ENCODE results near the gene APEH.

APEH gene
- long read RNA-seq, donor 1, transcript APEH-201 (22 exons, 3,220 nt): major isoform, 23 of 77 reads
- long read RNA-seq, donor 1, partial matches to known transcripts: 54 of 77 reads
- long read RNA-seq, donor 1, other reads (novel, unspliced or antisense): 0 of 77 reads
- long read RNA-seq, donor 2, transcript APEH-201 (22 exons, 3,220 nt): major isoform, 12 of 19 reads
- long read RNA-seq, donor 2, partial matches to known transcripts: 6 of 19 reads
- long read RNA-seq, donor 2, other reads (novel, unspliced or antisense): 0 of 19 reads
- long read RNA-seq, donor 3, partial matches to known transcripts: 7 of 11 reads
- long read RNA-seq, donor 3, other reads (novel, unspliced or antisense): 0 of 11 reads
- long read RNA-seq, donor 4, transcript APEH-201 (22 exons, 3,220 nt): major isoform, 7 of 15 reads
- long read RNA-seq, donor 4, partial matches to known transcripts: 6 of 15 reads
- long read RNA-seq, donor 4, other reads (novel, unspliced or antisense): 0 of 15 reads
- long read RNA-seq, donor 5, transcript APEH-201 (22 exons, 3,220 nt): major isoform, 17 of 24 reads
- long read RNA-seq, donor 5, partial matches to known transcripts: 7 of 24 reads
- long read RNA-seq, donor 5, other reads (novel, unspliced or antisense): 0 of 24 reads
- long read RNA-seq, donor 6, transcript APEH-201 (22 exons, 3,220 nt): major isoform, 8 of 18 reads
- long read RNA-seq, donor 6, partial matches to known transcripts: 10 of 18 reads
- long read RNA-seq, donor 6, other reads (novel, unspliced or antisense): 0 of 18 reads
- long read RNA-seq, donor 7, transcript APEH-201 (22 exons, 3,220 nt): major isoform, 23 of 80 reads
- long read RNA-seq, donor 7, partial matches to known transcripts: 35 of 80 reads
- long read RNA-seq, donor 7, other reads (novel, unspliced or antisense): 20 of 80 reads
- long read RNA-seq, donor 8, transcript APEH-201 (22 exons, 3,220 nt): major isoform, 11 of 22 reads
- long read RNA-seq, donor 8, partial matches to known transcripts: 11 of 22 reads
- long read RNA-seq, donor 8, other reads (novel, unspliced or antisense): 0 of 22 reads

GRCh38 chr3:49673715-49674496, at the start of gene APEH:
Gene APEH (plus strand): TSS chr3:49674351. CDS start chr3:49674402, 51 bp downstream.
- peak; percentile 96 for DNase-seq

GRCh38 chr3:49625071-49625470, 49.1 kb upstream of the APEH start:
- no peak for DNase-seq

GRCh38 chr3:49626101-49626581, 48.0 kb upstream of the APEH start:
- DNase-seq: no peak

- DNase-seq: no peak
Measured at GRCh38 chr3:49626796-49627195, 47.4 kb upstream of the APEH start.

GRCh38 chr3:49627634-49628033, 46.5 kb upstream of the APEH start:
- no peak for DNase-seq

- no peak for DNase-seq
Measured at GRCh38 chr3:49628249-49628648, 45.9 kb upstream of the APEH start.

- no peak for DNase-seq
Measured at GRCh38 chr3:49629451-49629850, 44.7 kb upstream of the APEH start.

- DNase-seq: no peak
Measured at GRCh38 chr3:49629866-49630265, 44.3 kb upstream of the APEH start.

- DNase-seq: no peak
Measured at GRCh38 chr3:49630784-49631183, 43.4 kb upstream of the APEH start.

GRCh38 chr3:49634736-49635135, 39.4 kb upstream of the APEH start:
- DNase-seq: no peak

- DNase-seq: no peak
Measured at GRCh38 chr3:49636883-49637609, 37.1 kb upstream of the APEH start.

GRCh38 chr3:49638445-49638844, 35.7 kb upstream of the APEH start:
- DNase-seq: no peak

- DNase-seq: no peak
Measured at GRCh38 chr3:49639551-49639950, 34.6 kb upstream of the APEH start.

GRCh38 chr3:49641292-49641691, 32.9 kb upstream of the APEH start:
- no peak for DNase-seq

- DNase-seq: no peak
Measured at GRCh38 chr3:49641921-49642707, 32.0 kb upstream of the APEH start.

- no peak for DNase-seq
Measured at GRCh38 chr3:49642708-49643145, 31.4 kb upstream of the APEH start.

- no peak for DNase-seq
Measured at GRCh38 chr3:49644684-49645083, 29.5 kb upstream of the APEH start.

- DNase-seq: no peak
Measured at GRCh38 chr3:49646236-49646635, 27.9 kb upstream of the APEH start.

- no peak for DNase-seq
Measured at GRCh38 chr3:49647741-49648140, 26.4 kb upstream of the APEH start.

- DNase-seq: no peak
Measured at GRCh38 chr3:49648354-49649019, 25.7 kb upstream of the APEH start.
